GM12878 (cell line): ENCODE data around the gene FNDC3A. TPM values are rescaled to one million over a fixed set of nuclear protein-coding genes. Genes with fewer than 3 reads are reported as not detected.
A peak's percentile ranks its signal among the peaks of the same experiment; 100 is the strongest.

Experiments used
- GABPA ChIP-seq: IDR thresholded peaks from 2 replicates; pipeline ENCODE4 v1.6.1; 2014; ENCODE audit warnings: antibody characterized with exemption, low read depth, mild to moderate bottlenecking, inconsistent platforms
- MEF2B ChIP-seq: fragments of 450-650 bp; IDR thresholded peaks from 2 replicates; pipeline ENCODE4 v1.6.1; 2018; ENCODE audit warnings: mild to moderate bottlenecking, moderate library complexity; ENCODE audit not compliant: partially characterized antibody, poor library complexity, severe bottlenecking
- MTA3 ChIP-seq: IDR thresholded peaks from 2 replicates; pipeline ENCODE4 v1.6.1; 2012; ENCODE audit warnings: low read length, inconsistent platforms, borderline replicate concordance
- NFYB ChIP-seq: IDR thresholded peaks from 2 replicates; pipeline ENCODE4 v1.6.1; 2011; ENCODE audit warnings: low read depth, mild to moderate bottlenecking, low read length, improper control_type of control experiment, moderate library complexity; ENCODE audit not compliant: insufficient read depth
- NR2F1 ChIP-seq: fragments of 450-650 bp; conservative IDR thresholded peaks from 2 replicates; pipeline ENCODE4 v1.6.1; 2017; ENCODE audit warnings: mild to moderate bottlenecking
- SIX5 ChIP-seq: IDR thresholded peaks from 2 replicates; pipeline ENCODE4 v1.6.1; 2011; ENCODE audit warnings: mild to moderate bottlenecking, low read depth, low read length, moderate library complexity; ENCODE audit not compliant: severe bottlenecking
- SMARCA5 ChIP-seq: fragments of 450-650 bp; IDR thresholded peaks from 2 replicates; pipeline ENCODE4 v1.6.1; 2017; ENCODE audit warnings: mild to moderate bottlenecking
- SP1 ChIP-seq: IDR thresholded peaks from one replicate; pipeline ENCODE4 v1.6.1; 2011; ENCODE audit warnings: low read depth, low read length
- STAT1 ChIP-seq: fragments of 450-650 bp; conservative IDR thresholded peaks from 2 replicates; pipeline ENCODE4 v1.6.1; 2014; ENCODE audit warnings: antibody characterized with exemption, mild to moderate bottlenecking
- SUPT20H ChIP-seq: IDR thresholded peaks from 2 replicates; pipeline ENCODE4 v1.6.1; 2011; ENCODE audit warnings: low read depth, mild to moderate bottlenecking, low read length, moderate library complexity, borderline replicate concordance; ENCODE audit not compliant: control insufficient read depth
- TARDBP ChIP-seq: IDR thresholded peaks from 2 replicates; pipeline ENCODE4 v1.6.1; 2016; ENCODE audit warnings: borderline replicate concordance
- YBX1 ChIP-seq: fragments of 450-650 bp; IDR thresholded peaks from 2 replicates; pipeline ENCODE4 v1.6.1; 2016; ENCODE audit warnings: antibody characterized with exemption
- ZNF207 ChIP-seq: fragments of 450-650 bp; IDR thresholded peaks from 2 replicates; pipeline ENCODE4 v1.6.1; 2014; ENCODE audit warnings: antibody characterized with exemption, mild to moderate bottlenecking, borderline replicate concordance
- ZNF622 ChIP-seq: fragments of 450-650 bp; IDR thresholded peaks from 2 replicates; pipeline ENCODE4 v1.6.1; 2017; ENCODE audit warnings: mild to moderate bottlenecking, inconsistent platforms
- ZSCAN29 ChIP-seq: fragments of 450-650 bp; IDR thresholded peaks from 2 replicates; pipeline ENCODE4 v1.6.1; 2017; ENCODE audit warnings: mild to moderate bottlenecking, moderate library complexity
- ZZZ3 ChIP-seq: IDR thresholded peaks from 2 replicates; pipeline ENCODE4 v1.6.1; 2011; ENCODE audit warnings: low read depth; ENCODE audit not compliant: control insufficient read depth, insufficient read length
- polyA plus RNA-seq, 11 experiments: library from polyadenylated mRNA; depleted of rRNA in 4 of 11; unstranded in 6 of 11; stranded (reverse) in 5 of 11; fragments of >200 nt; fragmentation: Nextera tagmentation in 4 of 11; fragmentation: Illumina TruSeq in 1 of 11; extraction: Ambion mirVana in 4 of 11; extraction: Trizol in 1 of 11; gene quantifications; 1 replicate in 1 of 11; 2 replicates in 10 of 11; pipeline versions ENCODE4 v1.2.1 to v1.2.3, GENCODE V29; 2011 to 2016; ENCODE audit warnings: inconsistent platforms in 2 of 11, missing spikeins in 2 of 11, low read depth in 1 of 11
- total RNA-seq, 4 experiments: library from RNA; depleted of rRNA in 3 of 4; stranded (reverse); fragments of >200 nt in 3 of 4; fragmentation: Illumina TruSeq in 1 of 4; extraction: Trizol in 1 of 4; gene quantifications; 2 replicates each; pipeline versions ENCODE4 v1.2.1 to v1.2.3, GENCODE V29; 2013 to 2021
- TF ChIP-seq, protein P1 (sequence below): fragments of 150-350 bp; IDR thresholded peaks from 2 replicates; pipeline ENCODE4 v1.6.1; 2014; ENCODE audit warnings: mild to moderate bottlenecking, low read depth, low read length
- TF ChIP-seq, protein P2 (sequence below): fragments of 450-650 bp; IDR thresholded peaks from 2 replicates; pipeline ENCODE4 v1.6.1; 2017; ENCODE audit warnings: mild to moderate bottlenecking, low read depth, inconsistent platforms; ENCODE audit not compliant: poor library complexity, severe bottlenecking
- TF ChIP-seq, protein P3 (sequence below): IDR thresholded peaks from 2 replicates; pipeline ENCODE4 v1.6.1; 2012; ENCODE audit warnings: improper control_type of control experiment, low read depth, low read length; ENCODE audit not compliant: insufficient replicate concordance
- TF ChIP-seq, protein P4 (sequence below): fragments of 450-650 bp; IDR thresholded peaks from 2 replicates; pipeline ENCODE4 v1.6.1; 2014; ENCODE audit warnings: mild to moderate bottlenecking

Gene FNDC3A
- total and polyA plus RNA-seq, 10 of the 15 experiments (the other 5 are each of a cell fraction or from before 2014, with no cell fraction given), result 6.3 to 46.4 (median 22.8) TPM

DNA sequence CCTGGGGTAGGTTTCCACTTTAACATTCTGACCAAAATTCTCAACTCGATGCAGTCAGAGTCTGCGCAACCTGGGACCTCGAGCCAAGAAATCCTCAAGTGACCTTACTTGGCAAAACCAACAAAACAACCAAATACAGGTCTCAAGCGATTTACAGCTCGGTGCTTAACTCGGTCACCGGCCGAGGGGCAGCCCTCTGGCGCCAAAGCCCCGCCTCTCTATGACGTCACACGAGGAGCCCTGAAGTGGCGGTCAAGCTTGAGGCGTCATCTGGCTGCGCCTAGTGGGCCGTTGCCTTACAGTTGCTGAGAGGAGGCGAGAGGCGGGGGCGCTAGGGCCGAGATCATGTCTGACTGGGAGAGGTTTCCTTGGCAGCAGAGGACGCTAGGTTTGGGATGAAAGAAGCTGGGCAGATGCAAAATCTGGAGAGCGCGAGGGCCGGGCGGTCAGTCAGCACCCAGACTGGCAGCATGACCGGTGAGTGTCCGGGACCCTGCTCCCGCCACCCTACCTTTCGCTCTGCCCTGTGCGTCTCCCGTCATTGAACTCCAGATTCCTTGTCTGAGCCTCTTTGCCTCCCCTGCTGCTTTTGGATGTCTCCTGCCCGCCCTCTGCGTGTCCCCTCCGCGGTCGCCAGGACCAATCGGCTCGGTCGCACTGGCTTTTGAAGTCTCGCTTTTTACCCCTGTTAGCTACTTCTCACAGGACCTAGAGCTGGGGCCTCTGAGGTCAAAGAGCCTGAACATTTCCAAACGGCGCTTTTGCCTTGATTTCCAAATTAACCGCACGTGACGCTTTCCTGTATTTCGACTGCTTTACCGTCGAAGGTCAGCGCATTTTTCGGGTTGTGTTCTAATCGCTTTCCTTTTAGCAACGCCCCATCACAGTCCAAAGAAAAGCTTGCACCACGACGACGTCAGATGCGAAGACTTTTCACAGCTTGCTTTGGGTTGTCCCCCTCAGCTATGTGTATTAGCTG lies 272.2 kb downstream of the FNDC3A start, which contains the start of gene CDADC1 (continued):
- peak; percentile 67 for TF ChIP-seq SP1
- TF ChIP-seq TARDBP, result no peak
- TF ChIP-seq, protein P1, sequence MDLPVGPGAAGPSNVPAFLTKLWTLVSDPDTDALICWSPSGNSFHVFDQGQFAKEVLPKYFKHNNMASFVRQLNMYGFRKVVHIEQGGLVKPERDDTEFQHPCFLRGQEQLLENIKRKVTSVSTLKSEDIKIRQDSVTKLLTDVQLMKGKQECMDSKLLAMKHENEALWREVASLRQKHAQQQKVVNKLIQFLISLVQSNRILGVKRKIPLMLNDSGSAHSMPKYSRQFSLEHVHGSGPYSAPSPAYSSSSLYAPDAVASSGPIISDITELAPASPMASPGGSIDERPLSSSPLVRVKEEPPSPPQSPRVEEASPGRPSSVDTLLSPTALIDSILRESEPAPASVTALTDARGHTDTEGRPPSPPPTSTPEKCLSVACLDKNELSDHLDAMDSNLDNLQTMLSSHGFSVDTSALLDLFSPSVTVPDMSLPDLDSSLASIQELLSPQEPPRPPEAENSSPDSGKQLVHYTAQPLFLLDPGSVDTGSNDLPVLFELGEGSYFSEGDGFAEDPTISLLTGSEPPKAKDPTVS, result no peak
- TF ChIP-seq SUPT20H, result no peak
- TF ChIP-seq ZSCAN29, result no peak
- no peak for TF ChIP-seq GABPA
- TF ChIP-seq, protein P2, sequence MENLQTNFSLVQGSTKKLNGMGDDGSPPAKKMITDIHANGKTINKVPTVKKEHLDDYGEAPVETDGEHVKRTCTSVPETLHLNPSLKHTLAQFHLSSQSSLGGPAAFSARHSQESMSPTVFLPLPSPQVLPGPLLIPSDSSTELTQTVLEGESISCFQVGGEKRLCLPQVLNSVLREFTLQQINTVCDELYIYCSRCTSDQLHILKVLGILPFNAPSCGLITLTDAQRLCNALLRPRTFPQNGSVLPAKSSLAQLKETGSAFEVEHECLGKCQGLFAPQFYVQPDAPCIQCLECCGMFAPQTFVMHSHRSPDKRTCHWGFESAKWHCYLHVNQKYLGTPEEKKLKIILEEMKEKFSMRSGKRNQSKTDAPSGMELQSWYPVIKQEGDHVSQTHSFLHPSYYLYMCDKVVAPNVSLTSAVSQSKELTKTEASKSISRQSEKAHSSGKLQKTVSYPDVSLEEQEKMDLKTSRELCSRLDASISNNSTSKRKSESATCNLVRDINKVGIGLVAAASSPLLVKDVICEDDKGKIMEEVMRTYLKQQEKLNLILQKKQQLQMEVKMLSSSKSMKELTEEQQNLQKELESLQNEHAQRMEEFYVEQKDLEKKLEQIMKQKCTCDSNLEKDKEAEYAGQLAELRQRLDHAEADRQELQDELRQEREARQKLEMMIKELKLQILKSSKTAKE, result no peak
- no peak for TF ChIP-seq STAT1
- TF ChIP-seq, protein P3, sequence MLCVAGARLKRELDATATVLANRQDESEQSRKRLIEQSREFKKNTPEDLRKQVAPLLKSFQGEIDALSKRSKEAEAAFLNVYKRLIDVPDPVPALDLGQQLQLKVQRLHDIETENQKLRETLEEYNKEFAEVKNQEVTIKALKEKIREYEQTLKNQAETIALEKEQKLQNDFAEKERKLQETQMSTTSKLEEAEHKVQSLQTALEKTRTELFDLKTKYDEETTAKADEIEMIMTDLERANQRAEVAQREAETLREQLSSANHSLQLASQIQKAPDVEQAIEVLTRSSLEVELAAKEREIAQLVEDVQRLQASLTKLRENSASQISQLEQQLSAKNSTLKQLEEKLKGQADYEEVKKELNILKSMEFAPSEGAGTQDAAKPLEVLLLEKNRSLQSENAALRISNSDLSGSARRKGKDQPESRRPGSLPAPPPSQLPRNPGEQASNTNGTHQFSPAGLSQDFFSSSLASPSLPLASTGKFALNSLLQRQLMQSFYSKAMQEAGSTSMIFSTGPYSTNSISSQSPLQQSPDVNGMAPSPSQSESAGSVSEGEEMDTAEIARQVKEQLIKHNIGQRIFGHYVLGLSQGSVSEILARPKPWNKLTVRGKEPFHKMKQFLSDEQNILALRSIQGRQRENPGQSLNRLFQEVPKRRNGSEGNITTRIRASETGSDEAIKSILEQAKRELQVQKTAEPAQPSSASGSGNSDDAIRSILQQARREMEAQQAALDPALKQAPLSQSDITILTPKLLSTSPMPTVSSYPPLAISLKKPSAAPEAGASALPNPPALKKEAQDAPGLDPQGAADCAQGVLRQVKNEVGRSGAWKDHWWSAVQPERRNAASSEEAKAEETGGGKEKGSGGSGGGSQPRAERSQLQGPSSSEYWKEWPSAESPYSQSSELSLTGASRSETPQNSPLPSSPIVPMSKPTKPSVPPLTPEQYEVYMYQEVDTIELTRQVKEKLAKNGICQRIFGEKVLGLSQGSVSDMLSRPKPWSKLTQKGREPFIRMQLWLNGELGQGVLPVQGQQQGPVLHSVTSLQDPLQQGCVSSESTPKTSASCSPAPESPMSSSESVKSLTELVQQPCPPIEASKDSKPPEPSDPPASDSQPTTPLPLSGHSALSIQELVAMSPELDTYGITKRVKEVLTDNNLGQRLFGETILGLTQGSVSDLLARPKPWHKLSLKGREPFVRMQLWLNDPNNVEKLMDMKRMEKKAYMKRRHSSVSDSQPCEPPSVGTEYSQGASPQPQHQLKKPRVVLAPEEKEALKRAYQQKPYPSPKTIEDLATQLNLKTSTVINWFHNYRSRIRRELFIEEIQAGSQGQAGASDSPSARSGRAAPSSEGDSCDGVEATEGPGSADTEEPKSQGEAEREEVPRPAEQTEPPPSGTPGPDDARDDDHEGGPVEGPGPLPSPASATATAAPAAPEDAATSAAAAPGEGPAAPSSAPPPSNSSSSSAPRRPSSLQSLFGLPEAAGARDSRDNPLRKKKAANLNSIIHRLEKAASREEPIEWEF, result no peak
- TF ChIP-seq NR2F1, result 0 out of 2 replicates have a peak, but pooled peaks have one; percentile 31
- no peak for TF ChIP-seq YBX1
- TF ChIP-seq NFYB, result no peak
- no peak for TF ChIP-seq MEF2B
- TF ChIP-seq MTA3, result no peak
- TF ChIP-seq ZNF207, result no peak; the same call in 1 of the 2 replicates
- TF ChIP-seq, protein P4, sequence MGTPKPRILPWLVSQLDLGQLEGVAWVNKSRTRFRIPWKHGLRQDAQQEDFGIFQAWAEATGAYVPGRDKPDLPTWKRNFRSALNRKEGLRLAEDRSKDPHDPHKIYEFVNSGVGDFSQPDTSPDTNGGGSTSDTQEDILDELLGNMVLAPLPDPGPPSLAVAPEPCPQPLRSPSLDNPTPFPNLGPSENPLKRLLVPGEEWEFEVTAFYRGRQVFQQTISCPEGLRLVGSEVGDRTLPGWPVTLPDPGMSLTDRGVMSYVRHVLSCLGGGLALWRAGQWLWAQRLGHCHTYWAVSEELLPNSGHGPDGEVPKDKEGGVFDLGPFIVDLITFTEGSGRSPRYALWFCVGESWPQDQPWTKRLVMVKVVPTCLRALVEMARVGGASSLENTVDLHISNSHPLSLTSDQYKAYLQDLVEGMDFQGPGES, result no peak
- no peak for TF ChIP-seq SMARCA5
- no peak for TF ChIP-seq ZNF622
- TF ChIP-seq SIX5, result no peak
- no peak for TF ChIP-seq ZZZ3
